Stimulated activated CD8-positive, alpha-beta memory T cell treated with anti-CD3 and anti-CD28 coated beads, Interleukin-4, amount 100 ng/mL, for 24 hours (primary cell): ENCODE data around the gene FOXJ1.

ENCODE experiments used
- DNase-seq: peaks from one replicate; pipeline ENCODE4 v3.0.0-alpha.2; 2020; ENCODE audit warnings: low read depth

FOXJ1 gene

DNA sequence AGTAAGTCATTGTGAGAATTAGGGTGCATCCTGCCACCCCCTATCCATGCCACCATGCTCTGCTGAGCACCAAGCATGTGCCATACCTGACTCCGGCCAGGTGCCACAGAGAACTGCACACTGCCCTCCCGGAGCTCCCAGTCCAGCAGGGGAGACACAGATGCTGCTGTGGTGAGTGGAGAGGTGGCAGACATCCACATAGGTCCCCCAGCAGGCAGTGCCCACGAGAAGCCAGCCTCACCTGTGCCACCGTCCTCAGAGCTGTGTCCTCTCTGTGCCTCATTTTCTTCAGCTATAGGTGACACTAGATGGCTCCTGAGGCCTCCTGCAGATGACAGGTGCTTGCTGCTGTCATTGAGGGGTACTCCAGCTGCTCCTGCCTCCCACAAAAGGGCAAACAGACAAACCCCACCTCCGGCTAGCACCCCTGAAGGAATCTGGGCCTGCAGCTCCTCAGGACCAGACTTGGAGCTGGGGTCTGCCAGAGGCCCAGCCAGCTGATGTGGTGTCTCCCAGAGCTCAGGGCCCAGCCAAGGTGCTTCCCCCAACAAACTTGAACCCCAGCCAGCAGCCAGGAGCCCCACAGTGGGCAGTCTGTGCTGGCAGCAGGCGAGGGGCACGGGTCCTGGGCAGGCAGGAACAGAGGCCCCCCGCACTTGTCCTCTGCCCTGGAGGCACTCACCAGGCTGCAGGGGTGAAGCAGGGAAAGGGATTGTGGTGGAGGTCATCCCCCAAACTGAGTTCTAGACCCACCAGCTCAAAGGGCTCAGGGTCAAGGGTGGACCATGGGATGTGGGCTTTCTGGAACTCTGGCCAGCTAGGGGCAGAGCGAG lies 17.1 kb downstream of the FOXJ1 start:
- DNase-seq = no peak

DNA sequence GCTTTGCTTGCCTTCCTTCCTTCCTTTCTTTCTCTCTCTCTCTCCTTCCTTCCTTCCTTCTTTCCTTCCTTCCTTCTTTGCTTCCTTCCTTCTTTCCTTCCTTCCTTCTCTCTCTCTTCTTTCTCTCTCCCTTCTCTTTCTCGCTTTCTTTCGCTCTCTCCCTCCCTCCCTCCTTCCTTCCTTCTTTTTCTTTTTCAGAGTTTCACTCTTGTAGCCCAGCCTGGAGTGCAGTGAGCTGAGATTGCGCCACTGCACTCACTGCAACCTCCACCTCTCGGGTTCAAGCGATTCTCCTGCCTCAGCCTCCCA lies 17.9 kb downstream of the FOXJ1 start:
- DNase-seq = no peak

DNA sequence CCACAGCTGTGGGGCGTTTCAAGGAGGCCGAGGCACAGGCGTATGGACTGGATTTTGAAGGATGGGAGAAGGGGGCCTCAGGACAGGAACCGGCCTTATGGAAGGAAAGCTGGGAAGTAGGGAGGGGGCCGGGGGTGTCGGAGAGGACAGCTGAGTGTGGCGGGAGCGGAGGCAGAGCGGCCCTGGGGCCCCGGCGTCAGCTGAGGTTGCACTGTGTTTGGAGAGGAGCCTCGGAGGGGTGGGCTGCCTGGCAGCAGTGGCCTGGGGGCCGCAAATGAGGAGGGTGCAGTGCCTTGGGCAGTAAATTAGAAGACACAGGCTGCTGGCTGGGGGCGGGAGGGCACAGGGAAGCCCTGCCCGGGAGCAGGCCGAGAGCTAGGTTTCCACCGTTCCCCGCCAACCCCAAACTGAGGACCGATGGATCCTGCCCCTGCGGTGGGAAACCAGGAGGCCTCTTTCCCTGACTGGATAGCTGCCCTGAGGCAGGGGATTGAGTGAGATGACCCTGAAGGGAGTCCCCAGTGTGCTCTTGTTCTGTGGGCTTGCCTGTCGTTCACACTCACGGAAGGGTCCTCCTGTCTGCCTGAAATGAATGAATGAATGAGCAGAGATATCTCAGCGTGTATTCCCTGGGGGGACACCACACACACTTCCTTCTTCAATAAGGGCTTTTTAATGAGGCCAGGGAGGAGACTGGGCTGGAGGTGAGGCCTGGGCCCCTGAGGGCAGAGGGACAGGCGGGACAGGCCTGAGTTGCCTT lies 18.4 kb downstream of the FOXJ1 start:
- DNase-seq = no peak

DNA sequence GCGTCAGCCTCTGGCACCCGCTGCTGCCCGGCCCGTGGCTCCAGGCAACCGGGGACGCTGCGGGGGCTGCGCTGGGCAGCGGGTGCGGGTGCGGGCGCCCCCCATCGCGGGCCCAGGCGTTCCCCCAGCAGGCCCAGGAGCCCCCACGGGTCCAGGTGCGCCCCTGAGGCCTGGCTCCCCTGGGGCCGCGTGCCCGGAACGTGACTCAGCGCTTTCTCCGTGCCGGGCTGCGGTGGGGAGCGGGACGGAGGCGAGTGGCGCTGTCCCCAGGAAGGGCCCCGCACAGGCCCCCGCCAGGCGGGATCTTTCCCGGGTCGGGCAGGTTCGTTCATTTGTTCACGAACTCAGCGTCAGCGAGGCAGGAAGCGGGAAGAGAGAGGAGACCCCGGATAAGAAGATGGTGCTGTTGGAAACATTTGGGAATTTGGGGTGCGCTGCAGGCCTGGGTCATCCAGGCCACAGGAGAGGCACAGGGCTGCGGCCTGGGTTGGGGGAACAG lies 19.1 kb downstream of the FOXJ1 start:
- DNase-seq = no peak

DNA sequence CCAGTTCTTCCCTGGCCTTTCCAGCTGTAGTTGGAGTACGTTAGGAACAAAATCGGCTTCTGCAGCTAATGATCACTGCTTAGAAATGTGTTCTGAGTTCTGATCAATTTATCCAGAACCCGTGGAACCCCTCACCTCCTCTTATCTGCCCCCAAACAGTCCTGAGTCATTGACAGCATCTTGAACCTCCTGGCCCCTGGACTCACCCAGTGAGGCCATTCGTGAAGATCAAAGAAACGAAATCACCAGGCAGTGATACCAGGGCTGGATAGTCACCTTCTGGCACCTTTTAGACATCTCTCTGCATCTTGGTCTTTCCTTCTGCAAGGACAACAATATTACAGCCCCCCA lies 20.4 kb downstream of the FOXJ1 start:
- DNase-seq = no peak

DNA sequence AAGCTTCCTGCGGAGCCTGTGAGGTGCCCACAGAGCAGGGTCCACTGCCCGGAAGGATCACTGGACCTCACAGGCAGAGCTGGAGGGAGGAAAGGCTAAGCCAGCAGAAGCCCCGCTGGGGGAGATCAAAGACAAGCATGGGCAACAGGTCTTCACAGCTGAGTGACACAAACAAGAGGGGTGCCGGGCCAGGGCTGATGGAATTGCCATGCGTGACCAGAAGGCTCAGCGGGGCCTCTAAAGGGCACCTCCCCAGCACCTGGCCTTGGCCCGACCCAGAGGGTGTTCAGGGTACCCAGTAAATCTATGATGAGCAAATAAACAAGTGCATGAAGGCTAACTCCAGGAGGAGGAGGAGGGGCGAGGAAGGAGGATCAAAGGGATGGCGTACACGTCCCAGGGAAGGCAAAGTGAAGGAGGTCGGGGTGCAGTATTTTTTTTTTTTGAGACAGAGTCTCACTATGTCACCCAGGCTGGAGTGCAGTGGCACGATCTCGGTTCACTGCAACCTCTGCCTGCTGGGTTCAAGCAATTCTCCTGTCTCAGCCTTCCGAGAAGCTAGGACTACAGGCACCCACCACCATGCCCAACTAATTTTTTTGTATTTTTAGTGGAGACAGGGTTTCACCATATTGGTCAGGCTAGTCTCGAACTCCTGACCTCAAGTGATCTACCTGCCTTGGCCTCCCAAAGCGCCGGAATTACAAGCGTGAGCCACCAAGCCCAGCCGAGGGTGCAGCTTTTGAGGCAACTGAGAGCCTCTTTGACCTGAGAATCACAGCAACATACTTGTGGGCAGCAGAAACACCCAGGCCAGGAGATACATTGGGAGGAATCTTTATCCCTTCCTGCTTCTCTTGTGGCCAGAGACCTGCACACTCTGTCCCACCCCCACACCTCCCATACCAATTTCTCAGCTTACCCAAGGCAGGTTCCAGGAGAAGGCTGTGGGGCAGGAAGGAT lies 21.4 kb downstream of the FOXJ1 start:
- DNase-seq = no peak

DNA sequence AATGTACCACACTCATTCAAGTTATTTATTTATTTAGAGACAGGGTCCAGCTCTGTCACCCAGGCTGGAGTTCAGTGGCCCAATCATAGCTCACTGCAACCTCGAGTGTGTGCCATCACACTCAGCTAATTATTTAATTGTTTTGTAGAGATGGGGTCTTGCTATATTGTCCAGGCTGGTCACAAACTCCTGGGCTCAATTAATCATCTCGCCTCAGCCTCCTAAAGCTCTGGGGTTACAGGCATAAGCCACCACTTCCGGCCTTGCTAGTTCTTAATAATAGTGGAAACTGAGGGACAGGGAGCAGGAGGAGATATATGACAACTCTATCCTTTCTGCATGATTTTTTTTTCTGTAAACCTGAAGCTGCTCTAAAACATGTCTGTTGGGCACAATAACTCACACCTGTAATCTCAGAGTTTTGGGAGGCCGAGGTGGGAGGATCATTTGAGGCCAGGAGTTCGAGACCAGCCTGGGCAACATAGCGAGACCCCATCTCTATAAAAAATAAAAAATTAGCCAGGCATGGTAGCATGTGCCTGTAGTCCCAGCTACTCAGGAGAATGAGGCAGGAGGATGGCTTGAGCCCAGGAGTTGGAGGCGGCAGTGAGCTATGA lies 25.8 kb downstream of the FOXJ1 start:
- no peak for DNase-seq

DNA sequence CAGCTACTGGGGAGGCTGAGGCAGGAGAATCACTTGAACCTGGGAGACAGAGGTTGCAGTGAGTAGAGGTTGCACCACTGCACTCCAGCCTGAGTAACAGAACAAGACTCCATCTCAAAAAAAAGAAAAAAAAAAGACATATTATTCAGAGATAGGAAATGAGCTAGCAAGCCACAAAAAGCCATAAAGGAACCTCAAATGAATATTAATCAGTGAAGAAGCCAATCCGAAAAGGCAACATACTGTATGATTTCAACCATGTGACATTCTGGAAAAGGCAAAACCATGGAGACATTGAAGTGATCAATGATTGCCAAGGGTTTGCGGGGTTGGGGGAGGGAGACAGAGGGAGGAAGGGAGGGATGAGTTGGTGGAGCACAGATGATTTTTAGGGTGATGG lies 29.1 kb downstream of the FOXJ1 start:
- no peak for DNase-seq

DNA sequence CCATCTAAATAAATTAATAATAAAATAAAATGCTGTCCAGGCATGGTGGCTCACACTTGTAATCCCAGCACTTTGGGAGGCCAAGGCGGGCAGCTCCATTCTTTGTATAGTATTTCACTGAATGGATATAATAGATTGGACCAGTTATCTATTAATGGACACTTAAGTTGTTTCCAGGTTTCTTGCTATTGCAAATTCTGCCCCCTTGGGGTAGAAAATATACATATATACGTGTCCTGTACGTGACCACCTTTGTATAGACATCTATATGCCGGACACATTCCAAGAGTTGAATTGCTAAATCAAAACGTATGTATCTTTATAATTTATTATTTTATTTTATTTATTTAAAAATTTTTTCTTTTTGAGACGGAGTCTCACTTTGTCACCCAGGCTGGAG lies 33.5 kb downstream of the FOXJ1 start:
- no peak for DNase-seq

DNA sequence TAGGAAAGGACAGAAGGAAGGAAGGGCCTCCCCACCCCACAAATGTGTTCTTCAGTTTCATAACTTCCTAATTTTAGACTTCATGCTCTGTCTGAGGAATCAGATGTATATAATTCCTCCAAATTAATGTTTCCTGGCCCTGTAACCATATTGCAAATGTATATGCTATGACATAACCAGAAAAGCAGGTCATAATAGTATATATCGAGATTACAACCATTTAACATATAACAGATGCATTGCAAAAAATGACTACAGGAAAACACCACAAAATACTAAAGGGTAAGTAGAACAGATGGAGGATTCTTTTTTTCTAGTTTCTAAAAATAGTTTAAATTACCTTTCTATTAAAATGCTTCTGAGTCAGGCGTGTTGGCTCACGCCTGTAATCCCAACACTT lies 34.3 kb downstream of the FOXJ1 start:
- DNase-seq = no peak

DNA sequence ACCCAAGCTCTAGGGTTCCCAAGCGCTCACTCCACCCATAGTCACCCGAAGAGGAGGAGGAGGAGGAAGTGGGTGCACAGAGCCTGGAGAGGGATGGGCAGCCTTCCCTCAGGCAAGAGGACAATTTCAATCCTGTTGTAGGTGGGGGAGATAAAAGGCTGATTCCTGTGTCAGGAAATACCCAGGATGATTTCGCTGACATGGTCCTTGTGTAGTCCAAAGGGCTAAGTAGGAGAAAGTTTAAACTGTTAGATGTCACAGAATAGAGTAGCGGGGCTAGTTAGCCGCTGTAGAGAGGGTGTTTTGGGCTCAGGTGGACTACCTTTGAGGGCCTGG lies 36.2 kb downstream of the FOXJ1 start:
- DNase-seq = no peak

DNA sequence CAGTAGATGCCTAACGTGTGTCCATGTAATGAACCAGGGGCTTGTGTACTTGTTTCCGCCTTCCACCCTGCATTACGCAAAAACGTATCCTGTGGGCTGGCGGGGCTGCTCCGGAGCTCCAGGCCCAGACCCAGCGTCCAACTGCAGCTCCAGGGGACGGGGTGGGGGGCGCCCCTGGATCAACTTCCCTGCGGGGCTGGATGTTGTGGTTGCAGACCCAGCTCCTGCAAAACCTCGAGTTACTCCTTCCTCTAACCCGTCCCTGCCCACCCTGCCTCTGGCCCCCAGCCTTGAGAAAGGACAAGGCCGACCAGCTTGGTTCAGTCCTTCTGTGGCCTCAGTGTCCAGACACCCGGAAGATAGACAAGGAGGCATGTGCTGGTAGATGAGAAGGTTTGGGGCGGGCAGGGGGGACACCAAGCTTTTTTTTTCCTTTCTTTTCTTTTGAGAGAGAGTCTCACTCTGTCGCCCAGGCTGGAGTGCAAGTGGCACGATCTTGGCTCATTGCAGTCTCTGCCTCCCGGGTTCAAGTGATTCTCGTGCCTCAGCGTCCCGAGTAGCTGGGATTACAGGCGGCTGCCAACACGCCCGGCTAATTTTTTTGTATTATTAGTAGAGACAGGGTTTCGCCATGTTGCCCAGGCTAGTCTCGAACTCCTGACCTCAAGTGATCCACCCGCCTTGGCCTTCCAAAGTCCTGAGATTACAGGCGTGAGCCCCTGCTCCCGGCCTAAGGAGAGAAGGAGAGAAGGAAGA lies 36.7 kb downstream of the FOXJ1 start:
- DNase-seq = no peak

DNA sequence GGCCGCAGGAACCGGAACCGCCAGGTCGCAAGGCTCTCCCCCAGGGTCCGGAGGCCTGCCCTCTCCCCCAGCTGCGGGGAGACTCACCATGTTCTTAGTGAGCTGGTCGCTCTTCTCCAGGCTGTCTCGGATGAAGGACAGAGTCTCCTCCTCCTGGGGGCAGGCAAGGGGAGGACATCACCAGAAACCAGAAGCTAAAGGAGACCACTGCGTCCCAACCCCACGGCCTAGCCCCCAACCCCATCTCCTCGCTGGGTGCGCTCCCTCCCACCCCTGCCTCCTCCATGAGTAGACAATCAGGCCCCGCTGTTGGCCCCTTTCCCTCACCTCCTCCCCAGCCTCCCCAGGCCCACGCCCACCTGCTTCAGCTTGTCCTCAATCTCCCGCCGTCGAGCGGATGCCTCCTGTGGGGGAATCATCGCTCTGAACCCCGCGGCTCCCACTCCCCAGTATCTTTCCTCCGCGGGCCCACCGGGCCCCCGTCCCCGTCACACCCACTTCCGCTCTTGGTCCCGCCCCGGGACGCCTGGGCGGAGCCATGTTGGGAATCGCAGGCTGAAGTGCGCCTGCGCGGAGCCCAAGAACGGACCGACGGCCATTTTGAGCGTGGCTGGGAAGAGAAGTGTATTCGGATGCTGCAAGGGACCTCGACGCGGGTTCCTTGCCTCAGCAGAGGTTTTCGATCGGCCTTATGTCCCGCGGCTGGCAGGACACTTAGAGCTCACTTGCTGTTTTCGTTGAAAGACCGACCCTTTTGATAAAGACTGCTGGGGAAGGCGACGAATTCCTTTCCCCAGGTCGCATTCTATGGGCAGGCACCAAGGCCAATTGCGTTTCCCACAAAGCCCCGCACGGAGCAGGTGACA lies 37.5 kb downstream of the FOXJ1 start, which contains the start of gene EXOC7:
TSS of gene EXOC7 (minus strand) at position 514 of the 866 bp plus-strand sequence. CDS start at position 419, 95 bp downstream.
- DNase-seq = peak; percentile 85

DNA sequence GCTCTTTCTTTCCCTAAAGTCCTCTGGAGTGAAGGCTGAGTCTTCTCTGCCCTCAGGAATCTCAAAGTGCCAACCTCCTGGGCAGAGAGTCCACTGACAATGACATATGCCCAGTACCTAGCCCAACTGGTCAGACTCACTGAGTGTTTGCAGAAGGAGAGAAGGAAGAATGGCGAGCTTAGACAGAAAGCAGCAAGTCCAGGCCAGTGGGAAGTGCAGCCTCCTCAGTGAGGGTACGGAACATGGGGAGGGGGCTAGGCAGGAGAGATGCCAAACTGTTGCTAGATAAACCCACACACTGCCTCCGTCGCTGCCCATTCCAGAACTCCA lies 38.1 kb downstream of the FOXJ1 start:
- DNase-seq = no peak

DNA sequence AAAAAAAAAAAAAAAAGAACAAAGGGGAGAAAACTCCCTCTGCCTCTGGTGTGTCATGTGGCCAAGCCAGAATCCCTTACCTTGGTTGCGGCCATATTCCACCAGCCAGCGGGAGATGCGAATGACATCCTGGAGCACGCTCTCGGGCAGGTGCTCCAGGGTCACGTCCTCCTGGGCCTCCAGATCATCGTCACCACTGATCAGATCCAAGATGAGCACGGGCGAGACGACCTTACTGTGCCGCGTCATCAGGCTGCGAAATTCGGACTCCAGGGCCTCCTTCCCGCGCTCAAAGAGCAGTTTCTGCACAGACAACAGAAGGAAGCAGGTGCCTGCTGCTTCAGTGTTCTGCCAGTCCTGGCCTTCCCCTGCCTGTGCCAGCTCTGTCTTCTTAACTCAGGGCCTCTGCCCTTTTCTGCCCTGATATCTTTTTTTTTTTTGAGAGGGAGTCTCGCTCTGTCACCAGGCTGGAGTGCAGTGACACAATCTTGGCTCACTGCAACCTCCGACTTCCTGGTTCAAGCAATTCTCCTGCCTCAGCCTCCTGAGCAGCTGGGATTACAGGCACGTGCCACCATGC lies 43.2 kb downstream of the FOXJ1 start:
- no peak for DNase-seq

DNA sequence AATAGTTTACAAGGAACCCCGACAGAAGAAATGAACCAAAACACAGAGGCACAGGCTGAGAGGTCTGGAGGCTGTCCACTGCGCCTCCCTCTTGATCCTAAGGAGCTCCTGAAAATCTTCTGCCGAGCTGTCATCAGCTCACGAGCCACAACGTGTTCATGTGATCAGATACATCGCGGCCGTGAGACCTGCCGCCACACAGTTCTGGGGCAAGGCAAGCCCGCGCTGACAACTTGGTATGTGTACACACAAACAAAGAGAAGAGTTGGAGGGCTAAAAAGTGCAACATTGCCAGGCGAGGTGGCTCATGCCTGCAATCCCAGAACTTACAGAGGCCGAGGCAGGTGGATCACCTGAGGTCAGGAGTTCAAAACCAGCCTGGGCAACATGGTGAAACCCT lies 45.1 kb downstream of the FOXJ1 start:
- no peak for DNase-seq

DNA sequence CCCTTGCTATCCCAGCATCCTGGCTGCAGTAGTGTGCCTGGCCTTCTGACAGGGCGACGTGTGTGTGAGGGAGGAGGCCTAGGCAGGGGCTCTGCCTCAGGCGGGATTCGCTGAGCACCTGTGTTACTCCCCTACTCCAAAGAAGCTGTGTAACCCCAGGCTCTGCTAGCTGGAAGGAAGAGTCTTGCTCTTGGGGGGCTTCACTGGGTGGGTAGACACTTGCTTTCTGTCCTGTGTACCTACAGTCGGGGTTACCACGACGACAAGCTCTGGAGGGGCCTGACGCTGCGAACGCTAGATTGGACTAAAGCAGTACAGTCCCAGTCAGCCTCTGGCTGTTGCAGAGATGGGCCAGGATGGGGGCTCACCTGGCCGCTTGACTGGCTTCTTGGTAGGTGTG lies 47.0 kb downstream of the FOXJ1 start:
- DNase-seq = no peak

DNA sequence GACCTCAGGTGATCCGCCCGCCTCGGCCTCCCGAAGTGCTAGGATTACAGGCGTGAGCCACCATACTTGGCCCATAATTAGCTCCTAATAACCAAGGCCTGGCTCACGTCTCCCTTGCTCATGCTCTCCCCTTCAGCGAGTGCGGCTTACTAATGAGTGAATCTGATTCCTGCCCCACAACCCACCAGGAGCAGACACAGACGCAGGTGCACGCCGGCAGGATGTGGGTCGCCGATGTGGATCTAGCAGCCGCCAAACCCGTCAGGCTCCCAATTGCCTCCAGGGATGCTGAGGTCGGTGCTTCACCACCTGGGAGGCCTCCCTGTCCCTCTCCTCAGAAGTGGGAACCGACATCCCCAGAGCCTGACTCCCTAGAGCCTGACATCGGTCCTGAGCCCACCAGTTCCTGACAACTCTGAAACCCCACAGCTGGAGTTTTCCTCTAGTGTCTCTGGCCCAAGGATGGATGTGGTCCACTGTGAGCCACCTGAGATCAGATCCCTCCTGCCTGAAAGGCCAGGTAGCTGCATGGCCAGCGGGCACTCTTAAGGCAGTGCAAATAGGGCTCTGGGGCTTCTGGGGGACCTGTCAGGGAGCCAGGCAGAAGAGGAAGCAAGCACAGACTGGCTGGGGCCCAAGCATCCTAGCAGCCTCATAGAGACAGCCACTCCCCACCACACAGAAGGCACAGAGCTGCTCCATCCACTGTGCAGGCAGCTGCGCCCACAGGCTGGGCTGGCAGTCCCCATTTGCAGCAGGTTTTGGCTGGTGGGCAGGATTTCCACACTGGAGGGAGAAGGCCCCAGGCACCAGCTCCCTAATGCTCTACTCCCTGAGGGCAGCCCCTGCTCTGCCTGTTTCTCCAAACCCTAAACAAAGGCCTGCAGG lies 48.3 kb downstream of the FOXJ1 start:
- no peak for DNase-seq
